ENCODE data around the gene RBKS.

DNA sequence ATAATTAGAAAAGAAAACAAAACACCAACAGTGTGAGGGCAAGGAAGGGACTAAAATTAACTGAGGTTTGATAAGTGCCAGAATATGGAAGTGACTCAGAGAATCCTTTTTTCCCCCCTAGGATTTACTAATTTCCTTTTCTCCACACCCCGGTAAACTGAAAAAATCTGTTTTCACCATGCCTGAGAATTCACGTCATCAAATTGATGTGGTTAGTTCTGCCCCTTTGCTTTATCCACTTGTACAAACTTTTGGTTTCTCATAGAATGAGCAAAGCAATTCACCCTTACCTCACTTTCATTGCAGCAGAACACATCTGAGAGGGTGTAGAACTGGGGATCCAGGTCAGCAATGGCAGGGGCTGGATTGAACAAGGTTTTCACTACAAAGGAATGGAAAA is 57.8 kb downstream of the RBKS start:
- TF ChIP-seq, protein P1, sequence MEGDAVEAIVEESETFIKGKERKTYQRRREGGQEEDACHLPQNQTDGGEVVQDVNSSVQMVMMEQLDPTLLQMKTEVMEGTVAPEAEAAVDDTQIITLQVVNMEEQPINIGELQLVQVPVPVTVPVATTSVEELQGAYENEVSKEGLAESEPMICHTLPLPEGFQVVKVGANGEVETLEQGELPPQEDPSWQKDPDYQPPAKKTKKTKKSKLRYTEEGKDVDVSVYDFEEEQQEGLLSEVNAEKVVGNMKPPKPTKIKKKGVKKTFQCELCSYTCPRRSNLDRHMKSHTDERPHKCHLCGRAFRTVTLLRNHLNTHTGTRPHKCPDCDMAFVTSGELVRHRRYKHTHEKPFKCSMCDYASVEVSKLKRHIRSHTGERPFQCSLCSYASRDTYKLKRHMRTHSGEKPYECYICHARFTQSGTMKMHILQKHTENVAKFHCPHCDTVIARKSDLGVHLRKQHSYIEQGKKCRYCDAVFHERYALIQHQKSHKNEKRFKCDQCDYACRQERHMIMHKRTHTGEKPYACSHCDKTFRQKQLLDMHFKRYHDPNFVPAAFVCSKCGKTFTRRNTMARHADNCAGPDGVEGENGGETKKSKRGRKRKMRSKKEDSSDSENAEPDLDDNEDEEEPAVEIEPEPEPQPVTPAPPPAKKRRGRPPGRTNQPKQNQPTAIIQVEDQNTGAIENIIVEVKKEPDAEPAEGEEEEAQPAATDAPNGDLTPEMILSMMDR (conservative IDR thresholded peaks at IDR 0.05; ENCODE audit: low read depth, low read length) = no peak
- TF ChIP-seq EZH2 (IDR thresholded peaks at IDR 0.05; ENCODE audit: borderline replicate concordance, low read depth, low read length, poor library complexity, severe bottlenecking) = no peak

Data from A673 (cell line).